CD4-positive, CD25-positive, alpha-beta regulatory T cell (primary cell): ENCODE data around the gene SLC6A12. TPM values are rescaled to one million over a fixed set of nuclear protein-coding genes. Genes with fewer than 3 reads are reported as not detected.

Experiments
- ATAC-seq, 2 donors: fragments of 150-1000 bp; cut with Tn5 transposase; one replicate each; pipeline ENCODE4 v1.10.0; 2021; ENCODE audit warnings: low read depth in 2 of 2, moderate number of reproducible peaks in 2 of 2, moderate library complexity in 1 of 2
- DNase-seq, 3 donors: peaks; one replicate each; pipeline versions ENCODE4 v3.0.0 to v3.0.0-alpha.2; 2012 to 2022; ENCODE audit warnings: mixed read lengths in 1 of 3
- H3K27ac ChIP-seq: one replicate; pipeline ENCODE4 v1.7.0; 2013; ENCODE audit warnings: mild to moderate bottlenecking, low read length; ENCODE audit not compliant: insufficient read depth, poor library complexity, severe bottlenecking
- H3K27me3 ChIP-seq: one replicate; pipeline ENCODE4 v1.7.0; 2013; ENCODE audit warnings: low read length; ENCODE audit not compliant: control insufficient read depth, insufficient read depth
- H3K36me3 ChIP-seq: one replicate; pipeline ENCODE4 v1.7.0; 2013; ENCODE audit warnings: mild to moderate bottlenecking, low read length, moderate library complexity; ENCODE audit not compliant: control insufficient read depth, insufficient read depth
- H3K4me1 ChIP-seq: 2 replicates; pipeline ENCODE4 v1.7.0; 2013; ENCODE audit warnings: mild to moderate bottlenecking, low read length; ENCODE audit not compliant: insufficient read depth, control insufficient read depth, poor library complexity, severe bottlenecking
- H3K4me3 ChIP-seq: one replicate; pipeline ENCODE4 v1.7.0; 2013; ENCODE audit warnings: low read depth, mild to moderate bottlenecking, low read length, moderate library complexity
- H3K9me3 ChIP-seq, 2 experiments: 1 replicate in 1 of 2; 2 replicates in 1 of 2; pipeline ENCODE4 v1.7.0; 2013; ENCODE audit warnings: low read length in 2 of 2, mild to moderate bottlenecking in 1 of 2, moderate library complexity in 1 of 2; ENCODE audit not compliant: control insufficient read depth in 2 of 2
- H3K27ac Mint-ChIP-seq, 3 donors: one replicate each; pipeline ENCODE4 v1.8.0; 2020 to 2022; ENCODE audit warnings: mild to moderate bottlenecking in 3 of 3, mixed read lengths in 3 of 3, moderate library complexity in 2 of 3
- H3K27me3 Mint-ChIP-seq: one replicate; pipeline ENCODE4 v1.8.0; 2022; ENCODE audit warnings: mild to moderate bottlenecking, mixed read lengths
- H3K36me3 Mint-ChIP-seq: one replicate; pipeline ENCODE4 v1.8.0; 2020; ENCODE audit warnings: mixed read lengths
- H3K4me1 Mint-ChIP-seq, 4 donors: one replicate each; pipeline ENCODE4 v1.8.0; 2020 to 2022; ENCODE audit warnings: mixed read lengths in 4 of 4, mild to moderate bottlenecking in 1 of 4
- H3K4me3 Mint-ChIP-seq, 4 donors: one replicate each; pipeline ENCODE4 v1.8.0; 2020 to 2022; ENCODE audit warnings: mild to moderate bottlenecking in 4 of 4, mixed read lengths in 4 of 4, moderate library complexity in 3 of 4
- H3K9me3 Mint-ChIP-seq, 7 donors: one replicate each; pipeline ENCODE4 v1.8.0; 2020 to 2022; ENCODE audit warnings: mixed read lengths in 7 of 7, mild to moderate bottlenecking in 3 of 7, moderate library complexity in 2 of 7
- polyA plus RNA-seq, 4 donors: library from polyadenylated mRNA; unstranded; fragments of 300-500 nt; fragmentation: Illumina TruSeq; gene quantifications; one replicate each; pipeline ENCODE4 v1.2.3, GENCODE V29; 2021
- total RNA-seq: library from RNA; stranded (reverse); gene quantifications from one replicate; pipeline ENCODE4 v1.2.3, GENCODE V29; 2022

SLC6A12 gene
- total and polyA plus RNA-seq, 5 donors from 2014 or later = not detected

- no peaks in the 10 kb centered on the region for H3K27me3 ChIP-seq
- no peak for ATAC-seq
- Mint-ChIP-seq H3K4me1 (peaks cover 0 to 7% (median 3%) of the 10 kb centered on the region in 4 donors), H3K9me3 (no peaks in the 10 kb centered on the region), H3K4me3 (no peak overlapping the region), H3K27me3 (peaks cover 8% of the 10 kb centered on the region), H3K36me3 (no peaks in the 10 kb centered on the region), H3K27ac (no peak overlapping the region)
- no peaks in the 10 kb centered on the region for H3K9me3 ChIP-seq
- no peak for DNase-seq
- H3K36me3 ChIP-seq = no peaks in the 10 kb centered on the region
- no peak overlapping the region for H3K27ac ChIP-seq
- no peak overlapping the region for H3K4me3 ChIP-seq
- no peaks in the 10 kb centered on the region for H3K4me1 ChIP-seq
Measured at GRCh38 chr12:178829-179109, 35.2 kb downstream of the SLC6A12 start.

- H3K4me1 Mint-ChIP-seq = peaks cover 0 to 7% (median 3%) of the 10 kb centered on the region in 4 donors
- peaks cover 5% of the 10 kb centered on the region for H3K27me3 Mint-ChIP-seq
- Histone ChIP-seq H3K9me3 (no peaks in the 10 kb centered on the region), H3K27ac (no peak overlapping the region), H3K4me3 (no peak overlapping the region), H3K4me1 (no peaks in the 10 kb centered on the region), H3K27me3 (no peaks in the 10 kb centered on the region), H3K36me3 (no peaks in the 10 kb centered on the region)
- no peak for DNase-seq
- H3K27ac Mint-ChIP-seq = no peak overlapping the region
- no peaks in the 10 kb centered on the region for H3K36me3 Mint-ChIP-seq
- no peaks in the 10 kb centered on the region for H3K9me3 Mint-ChIP-seq
- no peak for ATAC-seq
- H3K4me3 Mint-ChIP-seq = no peak overlapping the region
Measured at GRCh38 chr12:177980-178828, 35.8 kb downstream of the SLC6A12 start.

GRCh38 chr12:177336-177979 is 36.5 kb downstream of the SLC6A12 start:
- no peak overlapping the region for H3K4me3 Mint-ChIP-seq
- H3K4me1 Mint-ChIP-seq = peaks cover 0 to 7% (median 3%) of the 10 kb centered on the region in 4 donors
- Histone ChIP-seq H3K9me3 (no peaks in the 10 kb centered on the region), H3K27me3 (no peaks in the 10 kb centered on the region), H3K36me3 (no peaks in the 10 kb centered on the region), H3K4me1 (no peaks in the 10 kb centered on the region), H3K4me3 (no peak overlapping the region), H3K27ac (no peak overlapping the region)
- H3K9me3 Mint-ChIP-seq = no peaks in the 10 kb centered on the region
- peaks cover 5% of the 10 kb centered on the region for H3K27me3 Mint-ChIP-seq
- no peak for DNase-seq
- no peaks in the 10 kb centered on the region for H3K36me3 Mint-ChIP-seq
- H3K27ac Mint-ChIP-seq = no peak overlapping the region
- ATAC-seq = no peak

- Mint-ChIP-seq H3K4me1 (peaks cover 0 to 7% (median 3%) of the 10 kb centered on the region in 4 donors), H3K36me3 (no peaks in the 10 kb centered on the region), H3K27me3 (peaks cover 5% of the 10 kb centered on the region), H3K27ac (no peak overlapping the region), H3K9me3 (no peaks in the 10 kb centered on the region), H3K4me3 (no peak overlapping the region)
- DNase-seq (no peak), ATAC-seq (no peak)
- no peaks in the 10 kb centered on the region for H3K36me3 ChIP-seq
- no peaks in the 10 kb centered on the region for H3K9me3 ChIP-seq
- no peak overlapping the region for H3K4me3 ChIP-seq
- no peaks in the 10 kb centered on the region for H3K4me1 ChIP-seq
- no peaks in the 10 kb centered on the region for H3K27me3 ChIP-seq
- H3K27ac ChIP-seq = no peak overlapping the region
Measured at GRCh38 chr12:176321-177181, 37.4 kb downstream of the SLC6A12 start.

GRCh38 chr12:175759-176158 is 38.2 kb downstream of the SLC6A12 start:
- no peak for DNase-seq
- H3K4me3 Mint-ChIP-seq = no peak overlapping the region
- Histone ChIP-seq H3K36me3 (no peaks in the 10 kb centered on the region), H3K4me1 (no peaks in the 10 kb centered on the region), H3K4me3 (no peak overlapping the region), H3K27ac (no peak overlapping the region), H3K27me3 (no peaks in the 10 kb centered on the region), H3K9me3 (no peaks in the 10 kb centered on the region)
- ATAC-seq = no peak
- H3K9me3 Mint-ChIP-seq = no peaks in the 10 kb centered on the region
- peaks cover 5% of the 10 kb centered on the region for H3K27me3 Mint-ChIP-seq
- no peaks in the 10 kb centered on the region for H3K36me3 Mint-ChIP-seq
- peaks cover 0 to 7% (median 3%) of the 10 kb centered on the region in 4 donors for H3K4me1 Mint-ChIP-seq
- H3K27ac Mint-ChIP-seq = no peak overlapping the region

- Histone ChIP-seq H3K27ac (no peak overlapping the region), H3K27me3 (no peaks in the 10 kb centered on the region), H3K4me3 (no peak overlapping the region), H3K9me3 (no peaks in the 10 kb centered on the region), H3K36me3 (no peaks in the 10 kb centered on the region), H3K4me1 (no peaks in the 10 kb centered on the region)
- ATAC-seq = no peak
- Mint-ChIP-seq H3K27me3 (peaks cover 5% of the 10 kb centered on the region), H3K9me3 (no peaks in the 10 kb centered on the region), H3K4me3 (no peak overlapping the region), H3K4me1 (peaks cover 0 to 5% (median 2%) of the 10 kb centered on the region in 4 donors), H3K36me3 (no peaks in the 10 kb centered on the region), H3K27ac (peak overlapping the region in 1 of 3 donors; percentile 20)
- DNase-seq = no peak
Measured at GRCh38 chr12:175250-175649, 38.7 kb downstream of the SLC6A12 start.

GRCh38 chr12:174596-174995 is 39.4 kb downstream of the SLC6A12 start:
- no peak for ATAC-seq
- Histone ChIP-seq H3K4me1 (no peaks in the 10 kb centered on the region), H3K36me3 (no peaks in the 10 kb centered on the region), H3K27ac (no peak overlapping the region), H3K4me3 (no peak overlapping the region), H3K27me3 (no peaks in the 10 kb centered on the region), H3K9me3 (no peaks in the 10 kb centered on the region)
- Mint-ChIP-seq H3K9me3 (peaks cover 0 to 1% (median 0%) of the 10 kb centered on the region in 7 donors), H3K27me3 (peaks cover 5% of the 10 kb centered on the region), H3K27ac (no peak overlapping the region), H3K4me3 (no peak overlapping the region), H3K36me3 (no peaks in the 10 kb centered on the region), H3K4me1 (peaks cover 0 to 4% (median 0%) of the 10 kb centered on the region in 4 donors)
- DNase-seq = no peak
